ENCODE results near the gene FAM162B. TPM values are rescaled to one million over a fixed set of nuclear protein-coding genes. Genes with fewer than 3 reads are reported as not detected.

The FAM162B gene
- total and polyA plus RNA-seq, 4 donors = 3.9 to 64.4 (median 4.9) TPM

GRCh38 chr6:116799945-116800344, 34.4 kb upstream of the FAM162B start:
- ATAC-seq (ENCODE audit: insufficient read depth, low FRiP score) = no peak
- no peak overlapping the region for H3K4me3 ChIP-seq
- H3K9me3 ChIP-seq (ENCODE audit: control insufficient read depth in 4 of 4, insufficient read depth in 3 of 4, low read length in 3 of 4) = no peaks in the 10 kb centered on the region
- H3K36me3 ChIP-seq (ENCODE audit: control insufficient read depth in 4 of 4, insufficient read depth in 4 of 4, low read length in 4 of 4) = no peaks in the 10 kb centered on the region
- H3K9ac ChIP-seq (ENCODE audit: insufficient read depth in 1 of 2, low read length in 2 of 2) = no peak overlapping the region
- H3K27me3 ChIP-seq (ENCODE audit: control insufficient read depth in 3 of 3, insufficient read depth in 3 of 3, low read length in 2 of 3) = no peaks in the 10 kb centered on the region
- no peak for DNase-seq
- no peaks in the 10 kb centered on the region for H3K4me1 ChIP-seq (ENCODE audit: control insufficient read depth in 5 of 5, insufficient read depth in 5 of 5, low read length in 5 of 5)
- no peak overlapping the region for H3K27ac ChIP-seq (ENCODE audit: low read depth in 1 of 2, low read length in 1 of 2)
- TF ChIP-seq CTCF (IDR thresholded peaks at IDR 0.05; ENCODE audit: control extremely low read depth, extremely low read depth) = no peak

GRCh38 chr6:116797585-116797984, 32.1 kb upstream of the FAM162B start:
- Histone ChIP-seq H3K9ac (ENCODE audit: insufficient read depth in 1 of 2, low read length in 2 of 2) (no peak overlapping the region), H3K4me1 (ENCODE audit: control insufficient read depth in 5 of 5, insufficient read depth in 5 of 5, low read length in 5 of 5) (no peaks in the 10 kb centered on the region), H3K27me3 (ENCODE audit: control insufficient read depth in 3 of 3, insufficient read depth in 3 of 3, low read length in 2 of 3) (no peaks in the 10 kb centered on the region), H3K9me3 (ENCODE audit: control insufficient read depth in 4 of 4, insufficient read depth in 3 of 4, low read length in 3 of 4) (no peaks in the 10 kb centered on the region), H3K27ac (ENCODE audit: low read depth in 1 of 2, low read length in 1 of 2) (no peak overlapping the region), H3K4me3 (no peak overlapping the region), H3K36me3 (ENCODE audit: control insufficient read depth in 4 of 4, insufficient read depth in 4 of 4, low read length in 4 of 4) (no peaks in the 10 kb centered on the region)
- ATAC-seq (ENCODE audit: insufficient read depth, low FRiP score) (no peak), DNase-seq (no peak)
- 52 to 78% methylated on average over 2 of the region's 2 CpGs for WGBS, 2 donors
- no peak for TF ChIP-seq CTCF (IDR thresholded peaks at IDR 0.05; ENCODE audit: control extremely low read depth, extremely low read depth)

GRCh38 chr6:116793224-116793623, 27.7 kb upstream of the FAM162B start:
- DNase-seq (no peak), ATAC-seq (ENCODE audit: insufficient read depth, low FRiP score) (no peak)
- TF ChIP-seq CTCF (IDR thresholded peaks at IDR 0.05; ENCODE audit: control extremely low read depth, extremely low read depth) = no peak
- H3K4me1 ChIP-seq (ENCODE audit: control insufficient read depth in 5 of 5, insufficient read depth in 5 of 5, low read length in 5 of 5) = no peaks in the 10 kb centered on the region
- H3K36me3 ChIP-seq (ENCODE audit: control insufficient read depth in 4 of 4, insufficient read depth in 4 of 4, low read length in 4 of 4) = no peaks in the 10 kb centered on the region
- H3K27ac ChIP-seq (ENCODE audit: low read depth in 1 of 2, low read length in 1 of 2) = no peak overlapping the region
- H3K4me3 ChIP-seq = no peak overlapping the region
- no peaks in the 10 kb centered on the region for H3K9me3 ChIP-seq (ENCODE audit: control insufficient read depth in 4 of 4, insufficient read depth in 3 of 4, low read length in 3 of 4)
- no peak overlapping the region for H3K9ac ChIP-seq (ENCODE audit: insufficient read depth in 1 of 2, low read length in 2 of 2)
- 78 to 86% methylated on average over 3 of the region's 3 CpGs for WGBS, 2 donors
- H3K27me3 ChIP-seq (ENCODE audit: control insufficient read depth in 3 of 3, insufficient read depth in 3 of 3, low read length in 2 of 3) = no peaks in the 10 kb centered on the region

GRCh38 chr6:116783852-116784251, 18.3 kb upstream of the FAM162B start:
- peaks cover 0 to 5% (median 0%) of the 10 kb centered on the region in 5 donors for H3K4me1 ChIP-seq (ENCODE audit: control insufficient read depth in 5 of 5, insufficient read depth in 5 of 5, low read length in 5 of 5)
- ATAC-seq (ENCODE audit: insufficient read depth, low FRiP score) = no peak
- no peak for DNase-seq
- 70 to 83% methylated on average over 5 of the region's 5 CpGs for WGBS, 2 donors
- TF ChIP-seq CTCF (IDR thresholded peaks at IDR 0.05; ENCODE audit: control extremely low read depth, extremely low read depth) = no peak
- no peak overlapping the region for H3K9ac ChIP-seq (ENCODE audit: insufficient read depth in 1 of 2, low read length in 2 of 2)
- H3K27me3 ChIP-seq (ENCODE audit: control insufficient read depth in 3 of 3, insufficient read depth in 3 of 3, low read length in 2 of 3) = no peaks in the 10 kb centered on the region
- no peaks in the 10 kb centered on the region for H3K36me3 ChIP-seq (ENCODE audit: control insufficient read depth in 4 of 4, insufficient read depth in 4 of 4, low read length in 4 of 4)
- H3K4me3 ChIP-seq = no peak overlapping the region
- H3K27ac ChIP-seq (ENCODE audit: low read depth in 1 of 2, low read length in 1 of 2) = no peak overlapping the region
- H3K9me3 ChIP-seq (ENCODE audit: control insufficient read depth in 4 of 4, insufficient read depth in 3 of 4, low read length in 3 of 4) = no peaks in the 10 kb centered on the region

Data from lung (tissue), 12 donors.